ENCODE measurements around the gene NT5DC1. TPM values are rescaled to one million over a fixed set of nuclear protein-coding genes. Genes with fewer than 3 reads are reported as not detected.

The NT5DC1 gene
- total RNA-seq, 2 donors from 2014 or later: 37.5 to 47.1 TPM

- Mint-ChIP-seq H3K27ac (no peak overlapping the region), H3K4me1 (no peaks in the 10 kb centered on the region), H3K9me3 (no peaks in the 10 kb centered on the region), H3K4me3 (no peak overlapping the region), H3K36me3 (ENCODE audit: low read depth) (peaks cover 34% of the 10 kb centered on the region), H3K27me3 (no peaks in the 10 kb centered on the region)
- ATAC-seq (replicated peaks): no peak
Measured at GRCh38 chr6:116239856-116240255, 139.2 kb downstream of the NT5DC1 start.

GRCh38 chr6:116244284-116244683, 143.6 kb downstream of the NT5DC1 start:
- Mint-ChIP-seq H3K27ac (no peak overlapping the region), H3K4me3 (no peak overlapping the region), H3K36me3 (ENCODE audit: low read depth) (peaks cover 21% of the 10 kb centered on the region), H3K4me1 (no peaks in the 10 kb centered on the region), H3K9me3 (no peaks in the 10 kb centered on the region), H3K27me3 (no peaks in the 10 kb centered on the region)
- ATAC-seq (replicated peaks): no peak

- ATAC-seq (replicated peaks): no peak
- H3K27me3 Mint-ChIP-seq: no peaks in the 10 kb centered on the region
- no peak overlapping the region for H3K27ac Mint-ChIP-seq
- H3K4me3 Mint-ChIP-seq: no peak overlapping the region
- H3K9me3 Mint-ChIP-seq: no peaks in the 10 kb centered on the region
- H3K4me1 Mint-ChIP-seq: peaks cover 13% of the 10 kb centered on the region
- peaks cover 16% of the 10 kb centered on the region for H3K36me3 Mint-ChIP-seq (ENCODE audit: low read depth)
Measured at GRCh38 chr6:116246089-116246488, 145.4 kb downstream of the NT5DC1 start.

GRCh38 chr6:116247285-116247684, 146.6 kb downstream of the NT5DC1 start:
- Mint-ChIP-seq H3K27ac (no peak overlapping the region), H3K27me3 (no peaks in the 10 kb centered on the region), H3K9me3 (no peaks in the 10 kb centered on the region), H3K4me1 (peaks cover 24% of the 10 kb centered on the region), H3K36me3 (ENCODE audit: low read depth) (peaks cover 16% of the 10 kb centered on the region), H3K4me3 (no peak overlapping the region)
- ATAC-seq (replicated peaks): no peak

- Mint-ChIP-seq H3K4me3 (no peak overlapping the region), H3K4me1 (peaks cover 25% of the 10 kb centered on the region), H3K27ac (no peak overlapping the region), H3K36me3 (ENCODE audit: low read depth) (peaks cover 16% of the 10 kb centered on the region), H3K27me3 (no peaks in the 10 kb centered on the region), H3K9me3 (no peaks in the 10 kb centered on the region)
- ATAC-seq (replicated peaks): no peak
Measured at GRCh38 chr6:116248577-116248976, 147.9 kb downstream of the NT5DC1 start.

- peaks cover 25% of the 10 kb centered on the region for H3K4me1 Mint-ChIP-seq
- H3K27ac Mint-ChIP-seq: no peak overlapping the region
- no peaks in the 10 kb centered on the region for H3K9me3 Mint-ChIP-seq
- H3K27me3 Mint-ChIP-seq: no peaks in the 10 kb centered on the region
- H3K36me3 Mint-ChIP-seq (ENCODE audit: low read depth): peaks cover 9% of the 10 kb centered on the region
- ATAC-seq (replicated peaks): no peak
- H3K4me3 Mint-ChIP-seq: no peak overlapping the region
Measured at GRCh38 chr6:116251568-116252384, 151.1 kb downstream of the NT5DC1 start.

- no peak for ATAC-seq (replicated peaks)
- Mint-ChIP-seq H3K36me3 (ENCODE audit: low read depth) (peaks cover 9% of the 10 kb centered on the region), H3K9me3 (no peaks in the 10 kb centered on the region), H3K4me3 (no peak overlapping the region), H3K27ac (no peak overlapping the region), H3K27me3 (no peaks in the 10 kb centered on the region), H3K4me1 (peaks cover 25% of the 10 kb centered on the region)
Measured at GRCh38 chr6:116253188-116253504, 152.5 kb downstream of the NT5DC1 start.

GRCh38 chr6:116253505-116254296, 153.0 kb downstream of the NT5DC1 start, which contains the start of gene TSPYL4:
TSPYL4 (minus strand) TSS chr6:116254075; CDS start chr6:116254008, 67 bp downstream.
- Mint-ChIP-seq H3K27ac (no peak within 1 kb of the TSS), H3K4me1 (peaks cover 25% of the 10 kb centered on the region), H3K27me3 (no peaks in the 10 kb centered on the region), H3K4me3 (no peak within 1 kb of the TSS), H3K36me3 (ENCODE audit: low read depth) (peaks cover 9% of the 10 kb centered on the region), H3K9me3 (no peaks in the 10 kb centered on the region)
- peak; percentile 100 for ATAC-seq (replicated peaks)

- Mint-ChIP-seq H3K4me1 (peaks cover 25% of the 10 kb centered on the region), H3K36me3 (ENCODE audit: low read depth) (peaks cover 9% of the 10 kb centered on the region), H3K27ac (no peak overlapping the region), H3K27me3 (no peaks in the 10 kb centered on the region), H3K9me3 (no peaks in the 10 kb centered on the region), H3K4me3 (no peak overlapping the region)
- peak; percentile 34 for ATAC-seq (replicated peaks)
Measured at GRCh38 chr6:116254297-116255056, 153.8 kb downstream of the NT5DC1 start.

GRCh38 chr6:116255246-116255800, 154.7 kb downstream of the NT5DC1 start:
- ATAC-seq (replicated peaks): no peak
- no peaks in the 10 kb centered on the region for H3K27me3 Mint-ChIP-seq
- peaks cover 26% of the 10 kb centered on the region for H3K4me1 Mint-ChIP-seq
- H3K4me3 Mint-ChIP-seq: no peak overlapping the region
- no peaks in the 10 kb centered on the region for H3K9me3 Mint-ChIP-seq
- peaks cover 4% of the 10 kb centered on the region for H3K36me3 Mint-ChIP-seq (ENCODE audit: low read depth)
- no peak overlapping the region for H3K27ac Mint-ChIP-seq

- H3K4me3 Mint-ChIP-seq: no peak overlapping the region
- ATAC-seq (replicated peaks): no peak
- H3K9me3 Mint-ChIP-seq: no peaks in the 10 kb centered on the region
- H3K4me1 Mint-ChIP-seq: peaks cover 24% of the 10 kb centered on the region
- H3K27me3 Mint-ChIP-seq: no peaks in the 10 kb centered on the region
- no peak overlapping the region for H3K27ac Mint-ChIP-seq
- H3K36me3 Mint-ChIP-seq (ENCODE audit: low read depth): peaks cover under 1% of the 10 kb centered on the region
Measured at GRCh38 chr6:116256694-116257093, 156.0 kb downstream of the NT5DC1 start.

- H3K4me1 Mint-ChIP-seq: peaks cover 24% of the 10 kb centered on the region
- peaks cover 5% of the 10 kb centered on the region for H3K9me3 Mint-ChIP-seq
- no peak for ATAC-seq (replicated peaks)
- H3K4me3 Mint-ChIP-seq: no peak overlapping the region
- no peak overlapping the region for H3K27ac Mint-ChIP-seq
- peaks cover 5% of the 10 kb centered on the region for H3K36me3 Mint-ChIP-seq (ENCODE audit: low read depth)
- no peaks in the 10 kb centered on the region for H3K27me3 Mint-ChIP-seq
Measured at GRCh38 chr6:116258520-116258919, 157.9 kb downstream of the NT5DC1 start.

GRCh38 chr6:116263353-116263752, 162.7 kb downstream of the NT5DC1 start:
- no peaks in the 10 kb centered on the region for H3K27me3 Mint-ChIP-seq
- H3K36me3 Mint-ChIP-seq (ENCODE audit: low read depth): peaks cover 23% of the 10 kb centered on the region
- H3K4me3 Mint-ChIP-seq: no peak overlapping the region
- H3K27ac Mint-ChIP-seq: no peak overlapping the region
- peaks cover 5% of the 10 kb centered on the region for H3K9me3 Mint-ChIP-seq
- H3K4me1 Mint-ChIP-seq: peaks cover 31% of the 10 kb centered on the region
- no peak for ATAC-seq (replicated peaks)

Data from activated T-helper 17 cell treated with anti-CD3 and anti-CD28 coated beads, Interleukin-2, amount 50 U/mL, for 72 hours (primary cell).